Peyer's patch (tissue), 4 donors: Measurements from ENCODE around the gene PSD2. TPM values are rescaled to one million over a fixed set of nuclear protein-coding genes. Genes with fewer than 3 reads are reported as not detected.
A peak's percentile ranks its signal among the peaks of the same experiment; 100 is the strongest.

Experiments used
- DNase-seq, 3 donors: peaks; one replicate each; pipeline ENCODE4 v3.0.0-alpha.2; 2017 to 2019
- H3K27ac ChIP-seq, 4 donors: fragments of 200-600 bp; sonication (generic); one replicate each; pipeline ENCODE4 v1.5.1; 2016 to 2019
- H3K27me3 ChIP-seq, 2 donors: fragments of 200-600 bp; sonication (generic); one replicate each; pipeline ENCODE4 v1.5.1; 2019
- H3K36me3 ChIP-seq, 3 donors: fragments of 200-600 bp; sonication (generic); one replicate each; pipeline ENCODE4 v1.5.1; 2016 to 2019
- H3K4me1 ChIP-seq, 4 donors: fragments of 200-600 bp; sonication (generic); one replicate each; pipeline ENCODE4 v1.5.1; 2016 to 2019
- H3K4me3 ChIP-seq, 4 donors: fragments of 200-600 bp; sonication (generic); 1 replicate in 3 of 4; 2 replicates in 1 of 4; pipeline ENCODE4 v1.5.1; 2016 to 2019; ENCODE audit warnings: mild to moderate bottlenecking in 1 of 4
- H3K9me3 ChIP-seq, 4 donors: fragments of 200-600 bp; sonication (generic); one replicate each; pipeline ENCODE4 v1.5.1; 2016 to 2019; ENCODE audit warnings: mild to moderate bottlenecking in 1 of 4
- CTCF ChIP-seq, 6 experiments: fragments of 450-650 bp in 4 of 6; fragments of 200-600 bp in 2 of 6; sonication (generic) in 1 of 6; IDR thresholded peaks; one replicate each; pipeline ENCODE4 v1.5.1; 2017 to 2019; ENCODE audit warnings: antibody characterized with exemption in 6 of 6, mild to moderate bottlenecking in 3 of 6, moderate library complexity in 1 of 6
- POLR2A ChIP-seq, 2 donors: fragments of 450-650 bp; IDR thresholded peaks; one replicate each; pipeline ENCODE4 v1.5.1; 2017; ENCODE audit warnings: antibody characterized with exemption in 2 of 2, mild to moderate bottlenecking in 2 of 2, moderate library complexity in 2 of 2
- total RNA-seq, 4 donors: library from RNA; depleted of rRNA; stranded (reverse); fragments of >200 nt; gene quantifications; one replicate each; pipeline ENCODE4 v1.1.0, GENCODE V29; 2016

The PSD2 gene
- total RNA-seq, 4 donors from 2014 or later: not detected

- no peaks in the 10 kb centered on the region for H3K9me3 ChIP-seq
- DNase-seq: peak in 1 of 3 donors; percentile 44
- peak overlapping the region in 3 of 4 donors; percentile 45 to 51 (median 46) for H3K4me3 ChIP-seq
- peaks cover 0 to 33% of the 10 kb centered on the region in 2 donors for H3K27me3 ChIP-seq
- H3K27ac ChIP-seq: no peak overlapping the region
- no peaks in the 10 kb centered on the region for H3K36me3 ChIP-seq
- H3K4me1 ChIP-seq: peaks cover 0 to 16% (median 7%) of the 10 kb centered on the region in 4 donors
- TF ChIP-seq POLR2A (IDR thresholded peaks at IDR 0.05) (no peak), CTCF (IDR thresholded peaks at IDR 0.05) (no peak)
Observed at GRCh38 chr5:139796061-139796806, 626 bp downstream of the PSD2 start.

GRCh38 chr5:139797335-139797734 is 1.7 kb downstream of the PSD2 start:
- Histone ChIP-seq H3K4me1 (peaks cover 0 to 16% (median 7%) of the 10 kb centered on the region in 4 donors), H3K36me3 (no peaks in the 10 kb centered on the region), H3K4me3 (no peak overlapping the region), H3K9me3 (no peaks in the 10 kb centered on the region), H3K27me3 (peaks cover 0 to 33% of the 10 kb centered on the region in 2 donors), H3K27ac (no peak overlapping the region)
- DNase-seq: peak in 1 of 3 donors; percentile 10
- TF ChIP-seq POLR2A (IDR thresholded peaks at IDR 0.05) (no peak), CTCF (IDR thresholded peaks at IDR 0.05) (no peak)

GRCh38 chr5:139797856-139798510 is 2.4 kb downstream of the PSD2 start:
- TF ChIP-seq CTCF (IDR thresholded peaks at IDR 0.05): no peak
- TF ChIP-seq POLR2A (IDR thresholded peaks at IDR 0.05): no peak
- Histone ChIP-seq H3K27me3 (peaks cover 0 to 33% of the 10 kb centered on the region in 2 donors), H3K4me1 (peaks cover 0 to 16% (median 7%) of the 10 kb centered on the region in 4 donors), H3K27ac (no peak overlapping the region), H3K36me3 (no peaks in the 10 kb centered on the region), H3K4me3 (no peak overlapping the region), H3K9me3 (no peaks in the 10 kb centered on the region)
- DNase-seq: peak in 1 of 3 donors; percentile 1

GRCh38 chr5:139798883-139799282 is 3.3 kb downstream of the PSD2 start:
- H3K27me3 ChIP-seq: peaks cover 0 to 33% of the 10 kb centered on the region in 2 donors
- no peaks in the 10 kb centered on the region for H3K9me3 ChIP-seq

GRCh38 chr5:139799359-139799758 is 3.8 kb downstream of the PSD2 start:
- peaks cover 0 to 32% of the 10 kb centered on the region in 2 donors for H3K27me3 ChIP-seq
- TF ChIP-seq CTCF (IDR thresholded peaks at IDR 0.05) (no peak), POLR2A (IDR thresholded peaks at IDR 0.05) (no peak)
- no peaks in the 10 kb centered on the region for H3K36me3 ChIP-seq
- no peak overlapping the region for H3K27ac ChIP-seq
- no peaks in the 10 kb centered on the region for H3K9me3 ChIP-seq
- no peak for DNase-seq
- H3K4me1 ChIP-seq: peaks cover 0 to 16% (median 7%) of the 10 kb centered on the region in 4 donors
- no peak overlapping the region for H3K4me3 ChIP-seq

More at GRCh38 chr5:139798883-139799282, 3.3 kb downstream of the PSD2 start:
- TF ChIP-seq POLR2A (IDR thresholded peaks at IDR 0.05) (no peak), CTCF (IDR thresholded peaks at IDR 0.05) (no peak)
- DNase-seq: no peak
- H3K27ac ChIP-seq: no peak overlapping the region
- peaks cover 0 to 16% (median 7%) of the 10 kb centered on the region in 4 donors for H3K4me1 ChIP-seq
- no peaks in the 10 kb centered on the region for H3K36me3 ChIP-seq
- H3K4me3 ChIP-seq: no peak overlapping the region
